T-helper 2 cell treated with Interferon-gamma antibody and Interleukin-4, amounts not matched to agents 100 ng/mL and 5 ng/mL, for 36 hours (primary cell): Measurements from ENCODE around the gene BHLHE40. TPM values are rescaled to one million over a fixed set of nuclear protein-coding genes. Genes with fewer than 3 reads are reported as not detected.

Experiments
- intact Hi-C: fragments of 100-400 bp; cut with micrococcal nuclease; formaldehyde crosslinking; loops from one replicate; pipeline ENCODE4 v1.15.1; 2023
- total RNA-seq: library from RNA; stranded (reverse); gene quantifications from 2 replicates; pipeline ENCODE4 v1.2.3, GENCODE V29; 2022

The BHLHE40 gene
- total RNA-seq, 1 donor from 2014 or later, result 167 TPM

- intact Hi-C loops, result no loop called here
Measured at GRCh38 chr3:4996771-4997291, 17.6 kb downstream of the BHLHE40 start.

GRCh38 chr3:4997946-4998345, 18.7 kb downstream of the BHLHE40 start:
- intact Hi-C loops, result no loop called here

GRCh38 chr3:4999531-5000184, 20.4 kb downstream of the BHLHE40 start:
- intact Hi-C loops, result loop anchor here (2.0 kb wide), 2 partner anchors 13 to 17 kb away; no protein-coding TSS in a partner anchor

- intact Hi-C loops, result loop anchor here (2.0 kb wide), 2 partner anchors 14 to 16 kb away; no protein-coding TSS in a partner anchor
Measured at GRCh38 chr3:5001135-5001534, 21.9 kb downstream of the BHLHE40 start.

GRCh38 chr3:5001805-5002173, 22.6 kb downstream of the BHLHE40 start:
- intact Hi-C loops, result loop anchor here (2.0 kb wide), 2 partner anchors 15 kb away; no protein-coding TSS in a partner anchor

GRCh38 chr3:5002174-5002870, 23.1 kb downstream of the BHLHE40 start:
- intact Hi-C loops, result no loop called here

GRCh38 chr3:5002871-5003247, 23.6 kb downstream of the BHLHE40 start:
- intact Hi-C loops, result no loop called here

- intact Hi-C loops, result no loop called here
Measured at GRCh38 chr3:5004319-5005152, 25.3 kb downstream of the BHLHE40 start.

GRCh38 chr3:5005367-5005766, 26.1 kb downstream of the BHLHE40 start:
- intact Hi-C loops, result no loop called here

GRCh38 chr3:5006755-5007202, 27.5 kb downstream of the BHLHE40 start:
- intact Hi-C loops, result loop anchor here (1.0 to 2.0 kb wide), 2 partner anchors 10 to 16 kb away; no protein-coding TSS in a partner anchor

GRCh38 chr3:5007873-5008272, 28.6 kb downstream of the BHLHE40 start:
- intact Hi-C loops, result loop anchor here (2.0 kb wide), 1 partner anchor 15 kb away; no protein-coding TSS in a partner anchor

- intact Hi-C loops, result no loop called here
Measured at GRCh38 chr3:5009506-5010109, 30.4 kb downstream of the BHLHE40 start.

- intact Hi-C loops, result no loop called here
Measured at GRCh38 chr3:5010140-5010539, 30.9 kb downstream of the BHLHE40 start.

- intact Hi-C loops, result no loop called here
Measured at GRCh38 chr3:5010706-5011554, 31.7 kb downstream of the BHLHE40 start.

GRCh38 chr3:5011555-5012256, 32.5 kb downstream of the BHLHE40 start:
- intact Hi-C loops, result no loop called here

- intact Hi-C loops, result no loop called here
Measured at GRCh38 chr3:5012367-5012766, 33.1 kb downstream of the BHLHE40 start.

GRCh38 chr3:5013021-5013906, 34.0 kb downstream of the BHLHE40 start:
- intact Hi-C loops, result no loop called here

- intact Hi-C loops, result no loop called here
Measured at GRCh38 chr3:5014391-5014790, 35.2 kb downstream of the BHLHE40 start.
